Activated naive CD4-positive, alpha-beta T cell treated with anti-CD3 and anti-CD28 coated beads, Interleukin-2, amount 50 U/mL, for 16 hours (primary cell): ENCODE measurements around the gene PPIL6.

ENCODE experiments used
- DNase-seq: peaks from one replicate; pipeline ENCODE4 v3.0.0-alpha.2; 2020

The PPIL6 gene

DNA sequence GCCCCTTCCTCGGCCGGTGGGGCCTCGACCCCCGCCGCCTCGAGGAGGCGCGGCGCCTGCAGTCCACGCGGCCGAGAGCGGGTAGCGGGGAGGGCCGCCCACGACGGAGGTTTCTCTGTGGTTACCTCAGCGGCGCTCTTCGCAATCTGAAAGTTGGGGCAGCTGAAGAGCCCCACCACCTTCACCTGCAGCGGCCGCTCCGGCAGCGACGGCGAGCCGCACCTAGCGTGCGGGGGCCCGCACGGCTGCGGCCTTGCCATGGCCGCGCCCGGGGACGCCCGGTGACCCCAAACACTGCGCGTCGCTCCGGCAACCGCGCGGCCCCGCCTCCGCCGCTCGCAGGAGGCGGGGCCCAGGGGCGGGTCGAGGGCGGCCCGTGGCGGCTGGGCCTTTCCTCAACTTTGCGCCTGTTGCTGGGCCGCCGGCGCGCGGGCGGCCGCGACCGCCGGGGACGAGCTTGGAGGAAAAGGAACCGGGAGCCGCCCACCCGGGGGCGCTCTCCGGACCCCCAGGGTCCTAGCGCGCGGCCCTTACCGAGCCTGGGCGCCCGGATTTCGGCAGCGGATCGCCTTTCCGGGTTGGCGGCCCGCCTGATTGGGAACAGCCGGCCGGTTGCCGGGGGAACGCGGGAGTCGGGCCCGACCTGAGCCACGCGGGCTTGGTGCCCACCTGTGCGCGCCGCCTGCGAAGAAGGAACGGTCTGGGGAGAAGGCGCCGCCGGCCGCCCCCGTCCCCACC is at the start of gene PPIL6, which contains the start of gene SMPD2:
PPIL6 (minus strand) TSS at position 298 of the 738 bp plus-strand sequence; CDS start at position 260, 38 bp downstream.
SMPD2 (plus strand) TSS at position 394 of the 738 bp plus-strand sequence. CDS start 398 bp downstream, outside the sequence.
- peak; percentile 78 for DNase-seq

DNA sequence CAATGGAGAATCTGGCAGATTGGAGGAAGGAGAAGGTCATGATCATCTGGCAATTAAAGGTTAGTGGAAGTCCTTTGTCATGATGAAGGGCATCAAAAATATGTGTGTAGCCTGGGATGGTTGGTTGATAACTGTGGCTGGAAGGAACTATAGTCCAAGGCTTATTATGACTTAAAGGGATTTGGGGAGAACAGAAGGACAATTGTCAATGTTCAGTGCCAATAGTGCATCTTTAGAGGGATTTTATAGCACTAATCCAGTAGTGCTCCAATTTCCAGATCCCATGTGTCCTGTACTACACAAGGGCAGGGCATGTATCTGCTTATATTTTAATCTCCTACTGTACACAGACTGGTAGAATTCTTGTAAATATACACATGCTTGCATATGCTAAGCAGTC is 47.6 kb upstream of the PPIL6 start:
- DNase-seq, result no peak

DNA sequence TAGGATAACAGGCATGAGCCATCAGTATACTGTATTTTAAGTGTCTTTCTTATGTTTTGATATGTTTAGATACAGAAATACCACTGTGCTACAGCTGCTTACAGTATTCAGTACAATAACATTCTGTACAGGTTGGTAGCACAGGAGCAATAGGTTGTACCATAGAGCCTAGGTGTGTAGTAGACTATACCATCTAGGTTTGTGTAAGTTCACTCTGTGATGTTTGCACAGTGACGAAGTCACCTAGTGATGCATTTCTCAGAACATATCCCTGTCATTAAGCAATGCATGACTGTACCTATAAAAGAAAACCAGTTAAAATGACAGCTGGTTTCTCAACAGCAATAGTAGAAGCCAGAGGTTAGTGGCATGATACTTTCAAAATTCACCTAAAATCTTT is 45.6 kb upstream of the PPIL6 start:
- DNase-seq, result no peak

DNA sequence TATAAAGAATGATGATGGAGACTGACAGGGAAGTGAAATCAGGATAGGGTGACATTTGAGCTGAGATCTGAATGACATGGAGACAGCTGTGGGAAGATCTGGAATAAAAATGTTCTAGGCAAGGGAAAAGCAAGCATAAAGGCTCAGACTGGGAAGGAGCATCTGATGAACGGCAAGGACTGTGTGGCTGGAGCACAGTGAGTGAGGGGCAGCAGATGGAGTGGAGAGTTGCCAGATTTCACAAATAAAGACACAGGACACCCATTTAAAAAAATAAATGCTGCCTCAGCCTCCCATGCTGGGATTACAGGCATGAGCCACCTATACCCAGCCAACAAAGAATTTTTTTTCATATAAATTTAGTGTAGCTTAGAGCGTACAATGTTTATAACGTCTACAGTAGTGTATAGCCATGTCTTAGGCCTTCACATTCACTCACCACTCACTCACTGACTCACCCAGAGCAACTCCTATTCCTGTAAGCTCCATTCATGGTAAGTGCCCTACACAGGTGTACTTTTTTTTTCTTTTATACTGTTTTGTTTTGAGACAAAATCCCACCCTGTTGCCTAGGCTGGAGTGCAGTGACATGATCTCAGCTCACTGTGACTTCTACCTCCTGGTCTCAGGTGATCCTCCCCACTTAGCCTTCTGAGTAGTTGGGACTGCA is 45.0 kb upstream of the PPIL6 start:
- no peak for DNase-seq

DNA sequence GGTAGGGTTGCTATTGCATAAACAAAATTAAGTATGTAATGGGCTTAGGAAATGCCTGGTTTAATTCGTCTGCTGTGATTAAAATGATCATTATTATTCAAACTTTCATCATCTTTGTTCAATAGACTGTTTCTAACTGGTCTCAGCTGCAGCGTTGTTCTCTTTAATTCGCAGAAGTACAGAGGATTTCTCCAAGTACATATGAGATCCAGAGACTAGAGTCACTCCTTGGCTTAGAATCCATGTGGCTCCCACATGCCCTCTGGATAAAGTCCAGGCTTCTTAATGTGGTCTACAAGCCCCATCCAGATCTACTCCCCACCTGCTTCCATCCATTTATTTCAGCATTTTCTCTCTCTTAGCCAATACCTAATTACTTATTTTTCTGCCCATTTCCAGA is 43.7 kb upstream of the PPIL6 start:
- DNase-seq, result no peak

DNA sequence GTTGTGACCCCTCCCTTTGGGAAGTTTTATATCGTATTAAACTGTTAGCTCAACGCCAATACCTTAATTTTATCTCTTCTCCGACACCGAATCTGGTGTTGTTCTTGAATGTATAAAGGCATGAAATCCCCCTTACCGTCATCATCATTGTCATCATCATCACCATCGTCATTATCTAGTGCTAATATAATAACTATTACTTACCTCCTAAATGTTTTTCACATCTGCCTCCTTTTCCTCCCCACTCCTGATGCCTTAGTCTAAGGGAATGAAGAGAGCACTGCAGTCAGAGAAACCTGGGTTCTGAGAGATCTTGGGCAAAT is 43.3 kb upstream of the PPIL6 start:
- DNase-seq, result no peak

DNA sequence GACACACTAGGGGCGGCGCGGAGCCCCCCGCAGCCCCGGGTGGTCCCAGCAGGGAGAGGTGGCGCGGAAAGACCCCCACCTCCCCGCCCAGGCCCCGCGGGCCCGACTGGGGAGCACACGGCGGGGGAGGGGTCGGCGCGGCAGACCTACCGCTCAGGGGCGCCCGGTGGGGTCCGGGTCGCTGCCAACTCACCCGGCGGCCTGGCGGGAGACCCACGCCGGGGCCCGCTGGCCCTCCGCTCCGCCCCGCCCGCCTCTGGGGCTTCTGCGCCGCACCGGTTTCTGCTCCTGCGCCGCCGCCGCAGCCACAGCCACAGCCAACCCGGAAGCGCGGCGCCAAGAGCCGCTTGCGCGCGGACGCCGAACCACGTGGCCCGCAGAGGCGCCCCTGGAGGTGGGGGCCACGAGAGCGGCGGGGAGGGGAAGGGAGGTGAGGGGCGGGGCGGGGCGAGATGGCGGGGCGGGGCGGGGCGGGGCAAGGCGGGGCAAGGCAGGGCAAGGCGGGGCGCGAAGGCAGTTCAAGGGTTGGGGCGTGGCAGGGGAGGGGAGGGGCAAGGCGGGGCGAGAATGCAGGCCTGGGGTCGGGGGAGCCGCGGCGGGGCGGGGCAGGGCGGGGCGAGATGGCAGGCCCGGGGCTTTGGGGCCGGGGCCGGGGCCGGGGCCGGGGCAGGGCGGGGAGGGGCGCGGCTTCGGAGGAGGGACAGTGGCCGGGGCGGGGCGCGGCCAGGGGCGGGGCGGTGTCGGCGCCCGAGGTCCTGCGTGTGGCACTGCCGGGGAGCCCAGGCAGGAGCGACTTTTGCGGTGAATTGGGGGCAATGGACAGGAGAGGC is 42.7 kb upstream of the PPIL6 start, which contains the start of gene ZBTB24:
ZBTB24 (minus strand) TSS at position 315 of the 830 bp plus-strand sequence. CDS start 1,193 bp downstream, outside the sequence.
- peak; percentile 90 for DNase-seq

DNA sequence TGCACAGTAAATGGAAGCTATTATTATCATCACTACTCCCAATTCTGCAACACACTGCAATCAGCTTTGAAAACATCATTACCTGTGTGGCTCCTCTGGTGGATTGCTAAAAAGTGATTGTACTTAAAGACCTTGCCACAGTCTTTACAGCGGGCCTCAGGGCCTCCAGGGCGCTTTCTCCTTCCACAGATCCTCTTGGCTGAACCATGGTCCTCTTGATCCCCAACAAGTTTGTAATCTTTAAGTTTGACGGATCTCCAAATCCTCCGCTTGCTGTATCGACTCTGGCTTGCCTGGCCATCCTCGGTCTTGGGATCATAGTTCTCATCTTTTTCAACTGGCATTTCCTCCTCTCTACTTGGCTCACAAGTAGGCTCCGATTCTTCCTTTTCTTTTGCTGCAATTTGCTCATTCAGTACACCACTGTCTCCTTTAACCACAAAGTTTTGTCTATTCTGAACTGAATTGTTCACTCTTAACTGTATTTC is 40.6 kb upstream of the PPIL6 start:
- no peak for DNase-seq

DNA sequence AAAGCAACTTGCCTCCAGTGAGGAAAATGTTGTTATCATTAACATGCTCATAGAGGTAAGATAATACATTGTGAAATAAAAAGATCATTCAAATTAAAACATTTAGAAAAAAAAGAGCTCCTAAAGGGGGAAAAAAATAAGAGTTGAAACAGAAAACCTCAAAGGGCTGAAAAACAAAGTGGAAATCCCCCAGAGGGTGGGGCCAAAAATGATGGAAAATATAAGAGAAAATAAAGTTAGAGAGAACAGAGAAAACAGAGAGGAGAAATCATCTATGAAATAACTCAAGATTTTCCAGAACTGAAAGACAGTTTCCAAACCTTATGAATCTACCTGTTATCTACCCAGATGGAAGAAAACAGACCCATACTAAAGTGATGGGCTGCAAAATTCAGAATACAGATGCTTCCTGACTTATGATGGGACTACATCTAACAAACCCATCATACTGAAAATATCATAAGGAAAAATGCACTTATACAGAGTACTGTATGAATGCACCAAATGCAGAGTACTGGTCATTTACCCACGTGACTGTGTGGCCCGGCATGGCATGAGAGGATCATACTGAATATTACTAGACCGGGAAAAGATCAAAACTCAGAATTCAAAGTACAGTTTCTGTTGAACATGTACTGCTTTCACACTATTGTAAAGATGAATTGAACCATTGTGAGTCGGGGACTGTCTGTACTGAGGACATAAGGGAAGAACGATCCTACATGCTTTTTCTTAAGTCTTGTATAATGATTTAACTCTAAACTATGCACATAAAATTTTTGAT is 38.6 kb upstream of the PPIL6 start:
- peak; percentile 24 for DNase-seq

DNA sequence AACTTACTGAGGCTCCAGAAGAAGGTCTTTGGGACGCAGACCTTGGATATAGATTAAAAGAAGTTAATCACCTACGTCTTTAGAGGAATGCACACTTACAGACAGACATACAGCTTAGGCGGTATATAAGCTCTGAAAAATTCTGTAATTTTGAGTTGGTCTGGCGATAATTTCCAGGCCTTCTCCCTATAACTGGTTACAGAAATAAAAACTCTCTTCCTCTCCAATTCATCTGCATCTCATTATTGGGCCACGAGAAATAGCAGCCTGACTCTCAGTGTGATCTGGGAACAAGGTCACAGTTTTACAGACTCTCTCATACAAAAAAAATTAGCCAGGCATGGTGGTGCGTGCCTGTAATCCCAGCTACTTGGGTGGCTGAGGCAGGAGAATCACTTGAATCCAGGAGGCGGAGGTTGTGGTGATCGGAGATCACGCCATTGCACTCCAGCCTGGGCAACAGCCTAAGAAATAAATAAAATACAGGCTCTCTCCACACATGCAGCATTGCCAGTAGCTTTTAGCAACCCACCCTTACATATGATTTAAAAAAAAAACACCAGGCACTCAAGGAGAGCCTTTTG is 37.9 kb upstream of the PPIL6 start:
- DNase-seq, result no peak

DNA sequence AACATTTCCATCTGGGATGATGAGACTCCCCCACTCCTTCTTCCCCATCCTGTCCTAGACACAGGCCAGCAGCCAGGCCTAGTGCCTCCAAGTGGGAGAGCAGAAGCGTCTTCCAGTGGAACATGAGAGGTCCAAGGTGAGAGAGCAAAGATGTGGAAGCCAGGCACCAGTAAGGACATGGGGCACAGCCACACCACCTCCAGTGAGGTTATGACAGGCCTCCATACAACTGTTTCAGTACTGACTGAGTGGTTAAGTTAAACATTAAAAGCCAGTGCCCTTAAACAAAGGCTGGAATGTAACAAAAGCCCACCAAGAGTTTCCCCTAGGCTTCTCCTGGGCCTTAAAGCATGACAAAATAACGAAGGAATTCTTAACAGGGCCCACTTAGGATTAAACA is 37.3 kb upstream of the PPIL6 start:
- no peak for DNase-seq

DNA sequence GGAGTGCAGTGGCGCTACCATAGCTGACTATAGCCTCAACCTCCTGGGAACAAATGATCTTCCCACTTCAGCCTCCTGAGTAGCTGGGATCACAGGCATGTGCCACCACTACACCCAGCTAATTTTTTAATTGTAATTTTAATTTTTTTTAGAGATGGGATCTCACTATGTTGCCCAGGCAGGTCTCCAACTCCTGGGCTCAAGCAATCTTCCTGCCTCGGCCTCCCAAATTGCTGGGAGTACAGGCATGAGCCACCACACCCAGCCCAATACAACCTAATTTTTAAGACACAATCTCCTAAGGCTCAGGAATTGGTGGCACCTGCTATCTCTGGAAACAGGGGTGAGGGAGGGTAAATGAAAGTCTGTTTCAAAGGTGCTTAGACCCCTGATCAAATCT is 36.8 kb upstream of the PPIL6 start:
- DNase-seq, result no peak

DNA sequence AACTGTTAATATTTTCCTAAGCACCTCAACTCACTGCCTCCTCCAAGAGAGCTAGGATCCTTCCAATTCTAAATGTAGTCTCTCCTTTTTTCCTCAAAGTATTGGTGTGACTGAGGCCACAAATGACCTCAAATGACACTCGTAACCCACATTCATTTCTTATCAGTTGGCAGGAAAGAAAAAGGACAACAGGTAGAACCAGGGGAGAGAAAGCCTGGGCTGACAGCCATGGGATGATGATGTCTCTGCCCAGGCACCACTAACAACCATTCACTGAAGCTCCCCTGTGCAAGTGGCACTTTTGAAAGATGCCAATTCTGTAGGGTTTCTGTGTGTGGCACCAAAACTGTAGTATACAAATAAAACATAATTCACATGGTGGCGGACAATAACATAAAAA is 35.2 kb upstream of the PPIL6 start:
- DNase-seq, result no peak

DNA sequence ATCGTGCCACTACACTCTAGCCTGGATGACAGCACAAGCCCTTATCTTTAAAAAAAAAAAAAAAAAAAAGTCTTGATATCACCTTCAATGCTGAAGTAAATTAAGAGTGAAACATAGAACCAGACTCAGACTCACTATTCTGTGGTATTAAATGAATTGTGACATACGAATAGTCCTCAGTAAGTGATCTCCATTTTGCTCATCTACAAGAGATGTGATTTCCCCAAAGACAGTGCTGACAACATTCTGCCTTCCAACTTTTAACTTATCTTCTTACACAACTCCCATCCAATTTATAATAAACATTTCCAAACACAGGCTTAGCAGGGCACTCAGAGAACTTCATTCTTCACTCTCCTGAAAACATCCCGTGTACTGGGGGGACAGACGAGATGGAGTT is 34.6 kb upstream of the PPIL6 start:
- no peak for DNase-seq

DNA sequence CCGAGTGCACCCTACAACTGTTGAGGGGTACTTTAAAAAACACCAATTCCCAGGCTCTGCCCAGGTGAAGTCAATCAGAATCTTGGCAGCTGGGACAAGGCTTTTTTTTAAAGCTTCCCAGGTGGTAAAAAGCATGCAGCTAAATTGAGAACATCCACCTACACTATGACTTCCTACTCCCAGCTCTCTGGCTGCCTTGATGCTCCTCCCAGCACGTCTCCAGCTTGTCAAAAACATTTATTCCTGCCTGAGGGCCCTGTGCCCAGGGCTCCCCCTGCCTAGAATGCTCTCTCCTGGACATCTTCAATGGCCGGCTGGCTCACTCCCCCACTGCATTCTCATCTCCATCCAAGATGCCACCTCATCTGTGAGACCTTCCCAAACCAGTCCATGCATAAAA is 32.7 kb upstream of the PPIL6 start:
- no peak for DNase-seq

DNA sequence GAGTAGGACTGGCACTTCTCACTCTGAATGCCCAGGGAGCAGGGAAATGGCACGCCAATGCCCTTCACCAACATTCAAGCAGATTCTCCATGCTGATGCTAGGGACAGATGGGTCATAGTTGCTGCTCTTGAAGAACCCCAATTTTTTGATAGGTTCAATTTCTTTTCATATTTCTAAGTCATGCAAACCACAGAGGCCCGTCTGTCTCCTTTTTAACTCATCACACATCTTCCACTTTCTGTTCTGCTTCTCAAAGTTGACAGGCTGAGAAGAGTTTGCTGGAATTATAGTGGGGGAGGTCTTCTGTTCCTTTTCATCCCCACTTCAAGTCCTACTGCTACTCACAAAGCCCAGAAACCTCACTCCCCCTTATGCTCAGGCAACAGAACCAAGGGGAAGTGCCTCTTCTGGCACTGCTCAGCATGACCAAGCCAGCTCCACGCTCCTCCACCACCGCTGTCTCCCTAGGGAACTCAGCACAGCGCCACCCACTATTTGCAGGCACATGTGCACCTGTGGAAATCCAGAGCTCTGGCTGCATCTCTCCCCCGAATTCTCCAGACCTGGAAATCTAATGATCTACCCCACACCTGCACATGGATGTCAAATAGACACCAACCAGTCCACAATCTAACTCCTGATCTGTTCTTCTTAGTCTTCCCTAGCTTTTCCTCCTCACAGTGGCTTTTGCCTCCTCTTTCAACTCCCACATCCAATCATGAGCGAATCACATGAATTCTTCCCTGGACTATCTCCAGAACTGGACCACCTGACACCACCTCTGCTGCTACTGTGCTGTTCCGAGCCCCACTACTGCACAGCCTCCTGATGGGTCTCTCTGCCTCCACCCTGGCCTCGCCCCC is 31.9 kb upstream of the PPIL6 start:
- DNase-seq, result no peak

DNA sequence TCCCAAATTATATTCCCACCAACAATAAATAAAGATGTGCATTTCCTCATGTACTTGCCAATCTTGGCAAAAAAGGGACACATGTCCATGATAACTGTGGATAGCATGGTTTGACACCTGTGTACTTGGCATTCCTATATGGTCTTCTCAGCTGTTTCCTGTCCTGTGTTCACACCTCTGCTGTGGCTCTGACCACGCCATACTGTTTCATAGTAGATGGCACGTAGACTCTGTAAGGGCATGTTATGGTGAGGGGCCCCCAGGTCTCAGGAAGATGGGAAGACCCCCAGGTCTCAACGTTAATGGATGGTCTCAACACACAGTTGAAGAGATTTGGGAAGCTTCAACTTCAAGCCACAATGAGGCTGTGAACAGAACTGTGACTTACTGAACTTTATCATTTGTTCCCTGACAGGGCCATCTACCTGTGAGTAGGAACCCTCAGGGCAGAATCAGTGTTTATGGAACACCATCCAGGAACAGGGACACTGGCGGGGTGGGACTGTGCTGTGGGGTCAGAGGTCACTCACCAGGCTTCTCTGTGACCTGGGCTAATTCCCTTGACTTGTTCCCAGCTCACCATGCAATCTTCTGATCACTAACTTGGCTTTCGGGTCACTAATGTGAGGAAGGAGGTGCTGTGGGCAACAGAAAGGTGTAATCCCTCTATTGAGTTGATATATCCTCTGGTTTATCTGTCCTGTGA is 30.8 kb upstream of the PPIL6 start:
- DNase-seq, result no peak

DNA sequence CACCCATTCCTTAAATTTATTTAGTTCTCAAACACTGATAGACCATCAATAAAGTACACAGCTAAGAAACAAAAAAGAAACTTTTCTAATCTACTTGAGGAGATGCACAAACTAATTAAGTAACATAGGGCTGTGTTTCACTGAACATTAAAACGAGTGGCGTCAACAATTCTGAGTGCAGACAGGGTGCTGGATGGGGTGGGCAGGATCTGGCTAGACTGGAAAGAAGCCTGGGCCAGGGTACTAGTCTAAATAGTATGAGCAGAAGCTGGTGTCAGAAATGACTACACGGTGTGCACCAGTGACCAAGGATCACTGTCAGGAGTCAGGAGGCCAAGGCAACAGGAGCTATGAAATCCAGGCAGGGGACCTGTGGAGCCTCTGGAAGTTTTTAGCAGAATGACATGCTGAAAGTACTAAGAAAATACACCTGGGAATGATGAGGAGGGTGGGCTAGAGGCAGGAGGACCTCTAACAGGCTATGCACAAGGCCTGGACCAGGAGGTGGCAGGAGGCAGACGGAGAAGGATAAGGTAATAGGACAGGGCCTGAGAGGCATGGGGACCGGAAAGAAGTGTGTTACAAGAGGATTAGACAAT is 29.3 kb upstream of the PPIL6 start:
- no peak for DNase-seq

DNA sequence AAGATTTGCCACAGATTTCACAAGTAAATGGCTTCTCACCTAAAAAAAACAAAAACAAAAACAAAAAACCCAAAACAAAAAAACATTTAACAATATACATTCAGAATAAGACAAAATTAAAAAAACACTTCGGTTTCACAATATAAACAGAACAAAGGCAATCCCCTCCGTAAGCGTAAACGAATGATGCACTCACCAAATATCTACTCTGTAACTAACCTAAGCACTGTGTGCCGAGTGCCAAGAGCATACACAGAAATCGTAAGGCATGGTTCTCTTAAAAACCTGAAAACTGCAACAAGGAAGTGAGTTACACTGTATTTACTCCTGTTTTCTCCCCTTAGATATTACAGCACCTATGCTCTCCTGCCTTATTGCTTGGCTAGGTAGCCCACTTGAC is 27.3 kb upstream of the PPIL6 start:
- DNase-seq, result no peak
